HEK293 (cell line): ENCODE data around the gene ZNF652.

ENCODE experiments used
- HOXD13 ChIP-seq: sonication (generic); formaldehyde crosslinking; IDR thresholded peaks from 2 replicates; pipeline ENCODE4 v1.8.0; 2022; ENCODE audit warnings: missing genetic modification reagents, borderline replicate concordance
- ZNF76 ChIP-seq: fragments of 450-650 bp; formaldehyde crosslinking; IDR thresholded peaks from 2 replicates; pipeline ENCODE4; 2016; ENCODE audit warnings: low read depth, missing biosample characterization, missing genetic modification characterization, borderline replicate concordance
- ZNF776 ChIP-seq: fragments of 450-650 bp; formaldehyde crosslinking; IDR thresholded peaks from 2 replicates; pipeline ENCODE4 v1.5.0; 2017; ENCODE audit warnings: missing biosample characterization, missing genetic modification characterization, borderline replicate concordance
- TF ChIP-seq, protein P1 (sequence below): fragments of 450-650 bp; formaldehyde crosslinking; IDR thresholded peaks from 2 replicates; pipeline ENCODE4 v1.5.1; 2016; ENCODE audit warnings: missing biosample characterization, missing genetic modification characterization

DNA sequence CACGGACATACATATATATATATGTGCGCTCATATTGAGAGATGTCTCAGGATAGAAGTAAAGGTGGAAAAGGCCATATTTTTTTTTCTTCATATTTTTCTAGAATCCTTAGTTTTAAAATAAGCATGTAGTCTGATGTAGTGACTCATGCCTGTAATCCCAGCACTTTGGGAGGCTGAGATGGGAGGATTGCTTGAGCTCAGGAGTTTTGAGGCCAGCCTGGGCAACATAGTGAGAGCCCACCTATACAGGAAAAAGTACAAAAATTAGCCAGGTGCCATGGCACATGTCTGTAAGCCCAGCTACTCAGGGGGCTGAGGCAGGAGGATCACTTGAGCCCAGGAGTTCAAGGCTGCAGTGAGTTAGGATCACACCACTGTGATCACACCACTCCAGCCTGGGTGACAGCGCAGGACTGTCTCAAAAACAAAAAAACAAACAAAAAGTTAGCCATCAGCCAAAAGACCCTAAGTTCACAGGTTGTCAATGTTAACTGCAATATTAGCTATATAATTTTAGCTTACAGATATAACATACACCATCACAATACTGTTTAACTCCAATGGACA is 10.4 kb downstream of the ZNF652 start:
- TF ChIP-seq ZNF776 = no peak
- no peak for TF ChIP-seq ZNF76 (tag by site-specific recombination)
- TF ChIP-seq HOXD13 (CRISPR knock-in tag) = no peak
- TF ChIP-seq, protein P1, sequence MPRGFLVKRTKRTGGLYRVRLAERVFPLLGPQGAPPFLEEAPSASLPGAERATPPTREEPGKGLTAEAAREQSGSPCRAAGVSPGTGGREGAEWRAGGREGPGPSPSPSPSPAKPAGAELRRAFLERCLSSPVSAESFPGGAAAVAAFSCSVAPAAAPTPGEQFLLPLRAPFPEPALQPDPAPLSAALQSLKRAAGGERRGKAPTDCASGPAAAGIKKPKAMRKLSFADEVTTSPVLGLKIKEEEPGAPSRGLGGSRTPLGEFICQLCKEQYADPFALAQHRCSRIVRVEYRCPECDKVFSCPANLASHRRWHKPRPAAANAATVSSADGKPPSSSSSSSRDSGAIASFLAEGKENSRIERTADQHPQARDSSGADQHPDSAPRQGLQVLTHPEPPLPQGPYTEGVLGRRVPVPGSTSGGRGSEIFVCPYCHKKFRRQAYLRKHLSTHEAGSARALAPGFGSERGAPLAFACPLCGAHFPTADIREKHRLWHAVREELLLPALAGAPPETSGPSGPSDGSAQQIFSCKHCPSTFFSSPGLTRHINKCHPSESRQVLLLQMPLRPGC = no peak
